BJ (cell line): Measurements from ENCODE around the gene ZNF253. TPM values are rescaled to one million over a fixed set of nuclear protein-coding genes. Genes with fewer than 3 reads are reported as not detected.

Experiments used
- CTCF ChIA-PET: fragments of 350-600 bp; formaldehyde crosslinking; extraction: SDS; loops from one replicate; lab custom pipeline; 2021; ENCODE audit warnings: antibody characterized with exemption, inconsistent platforms; lab: Yijun Ruan, JAX
- POLR2A ChIA-PET: fragments of 300-600 bp; sonication (Branson Sonifier 250); formaldehyde crosslinking; extraction: SDS; loops from one replicate; lab custom pipeline; 2021; ENCODE audit warnings: antibody characterized with exemption; lab: Charles Lee
- DNase-seq: peaks from one replicate; pipeline ENCODE4 v3.0.0-alpha.2; 2011; ENCODE audit warnings: low read depth
- H3K27me3 ChIP-seq: 2 replicates; pipeline ENCODE4 v1.6.0; 2011; ENCODE audit warnings: low read length; ENCODE audit not compliant: control insufficient read depth, insufficient read depth
- H3K36me3 ChIP-seq: 2 replicates; pipeline ENCODE4 v1.5.1; 2011; ENCODE audit warnings: low read length; ENCODE audit not compliant: control insufficient read depth, insufficient read depth
- H3K4me3 ChIP-seq: 2 replicates; pipeline ENCODE4 v1.5.1; 2011; ENCODE audit warnings: low read depth, mild to moderate bottlenecking, control low read depth, low read length
- CTCF ChIP-seq: IDR thresholded peaks from 2 replicates; pipeline ENCODE4 v1.5.1; 2011; ENCODE audit warnings: low read depth, mild to moderate bottlenecking, control low read depth, inconsistent platforms, low read length, moderate library complexity; ENCODE audit not compliant: insufficient read depth
- polyA minus RNA-seq: library from RNA; depleted of rRNA, polyadenylated mRNA; stranded (reverse); fragments of >200 nt; gene quantifications from 2 replicates; pipeline ENCODE4 v1.2.3, GENCODE V29; 2011; rRNA and poly(A)+ RNA removed
- polyA plus RNA-seq: library from polyadenylated mRNA; depleted of rRNA; stranded (reverse); fragments of >200 nt; gene quantifications from 2 replicates; pipeline ENCODE4 v1.2.3, GENCODE V29; 2011; rRNA removed

ZNF253 gene
- 0.67 and 1.6 TPM in 2 replicates for polyA plus RNA-seq
- 0.47 and 1.0 TPM in 2 replicates for polyA minus RNA-seq

- POLR2A ChIA-PET = interaction anchor here (0.5 to 0.9 kb wide), 2 partner anchors 34 to 44 kb away, joined by 3 to 4 read pairs; partner anchors contain the start of genes ZNF506 and ZNF93
- TF ChIP-seq CTCF = no peak
- H3K27me3 ChIP-seq = no peaks in the 10 kb centered on the region
- peak within 1 kb of the TSS; percentile 80 for H3K4me3 ChIP-seq
- peak; percentile 56 for DNase-seq
- no peaks in the 10 kb centered on the region for H3K36me3 ChIP-seq
- CTCF ChIA-PET = no interaction called here
These were observed at the start of gene ZNF253 for GRCh38 chr19:19865750-19866610. Gene ZNF253 (plus strand): TSS chr19:19865882. CDS start chr19:19865997, 115 bp downstream.

- Histone ChIP-seq H3K4me3 (no peak overlapping the region), H3K36me3 (peaks cover 3% of the 10 kb centered on the region; the same call in 1 of the 2 replicates), H3K27me3 (no peaks in the 10 kb centered on the region)
- TF ChIP-seq CTCF = no peak
- POLR2A ChIA-PET = no interaction called here
- CTCF ChIA-PET = no interaction called here
- DNase-seq = no peak
These were observed 49.0 kb upstream of the ZNF253 start for GRCh38 chr19:19816679-19817078.

GRCh38 chr19:19817357-19817756 lies 48.3 kb upstream of the ZNF253 start:
- ChIA-PET CTCF (no interaction called here), POLR2A (no interaction called here)
- no peak for DNase-seq

GRCh38 chr19:19820774-19821320 lies 44.8 kb upstream of the ZNF253 start:
- Histone ChIP-seq H3K27me3 (no peaks in the 10 kb centered on the region), H3K36me3 (no peaks in the 10 kb centered on the region), H3K4me3 (peak overlapping the region; percentile 56)
- TF ChIP-seq CTCF = no peak
- ChIA-PET CTCF (interaction anchor here (0.6 to 1.2 kb wide), 2 partner anchors 15 to 353 kb away, joined by 3 to 4 read pairs; no protein-coding TSS in a partner anchor), POLR2A (interaction anchor here (0.9 to 1.8 kb wide), 3 partner anchors 45 to 88 kb away, joined by 3 to 5 read pairs (median 4); partner anchors contain the start of genes ZNF14 and ZNF253)
- no peak for DNase-seq

More at GRCh38 chr19:19817357-19817756, 48.3 kb upstream of the ZNF253 start:
- H3K36me3 ChIP-seq = peaks cover 3% of the 10 kb centered on the region; the same call in 1 of the 2 replicates
- TF ChIP-seq CTCF = no peak
- no peaks in the 10 kb centered on the region for H3K27me3 ChIP-seq
- no peak overlapping the region for H3K4me3 ChIP-seq
